ENCODE measurements around the gene GPR26.

The GPR26 gene

DNA sequence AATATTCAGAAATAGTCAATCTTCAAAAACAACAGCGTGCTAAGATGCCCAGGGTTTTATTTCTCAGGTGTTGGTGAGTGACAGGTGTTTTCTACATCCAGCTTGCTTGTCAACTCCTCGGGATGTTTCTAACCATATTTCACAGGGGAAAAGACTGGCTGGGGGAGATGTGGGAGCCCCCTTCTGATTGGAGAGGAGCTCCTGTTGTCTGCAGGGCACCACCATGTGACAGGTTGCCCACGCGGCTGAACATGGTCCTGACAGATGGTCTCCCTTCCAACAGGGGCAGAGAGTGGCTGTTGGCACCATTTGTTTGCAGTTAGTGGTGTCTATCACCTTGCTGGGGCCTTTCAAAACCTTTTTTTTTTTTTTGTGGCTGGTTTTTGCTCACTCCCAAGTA is 16.5 kb upstream of the GPR26 start:
- DNase-seq: no peak

DNA sequence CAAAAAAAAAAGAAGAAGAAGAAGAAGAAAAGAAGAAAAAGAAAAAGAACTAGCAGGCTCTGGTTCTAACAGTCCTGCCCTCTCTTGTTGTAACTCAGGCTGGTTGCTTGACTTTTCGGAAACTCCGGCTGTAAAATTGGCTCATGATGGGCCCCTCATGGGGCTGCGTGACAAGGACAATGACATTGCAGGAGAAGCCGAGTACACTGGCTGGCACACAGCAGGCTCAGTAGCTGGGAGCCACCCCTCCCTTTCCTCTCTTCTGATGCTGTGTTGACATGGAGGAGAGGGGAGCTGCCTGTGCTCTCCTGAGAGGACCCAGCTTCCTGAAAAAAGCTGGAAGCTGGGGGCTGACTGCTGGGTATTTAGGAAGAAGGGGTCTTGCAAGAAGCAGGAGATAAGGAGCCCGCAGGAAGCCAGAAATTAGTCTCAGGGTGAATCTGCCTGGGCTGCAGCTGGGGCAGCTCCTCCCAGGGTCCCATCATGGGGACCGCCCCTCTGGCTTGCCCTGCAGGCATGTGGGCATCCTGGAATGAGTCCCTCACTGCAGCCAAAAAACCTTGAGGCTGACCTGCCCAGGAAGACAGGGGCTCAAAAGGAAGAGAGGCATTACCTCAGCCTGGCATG is 14.6 kb upstream of the GPR26 start:
- no peak for DNase-seq

DNA sequence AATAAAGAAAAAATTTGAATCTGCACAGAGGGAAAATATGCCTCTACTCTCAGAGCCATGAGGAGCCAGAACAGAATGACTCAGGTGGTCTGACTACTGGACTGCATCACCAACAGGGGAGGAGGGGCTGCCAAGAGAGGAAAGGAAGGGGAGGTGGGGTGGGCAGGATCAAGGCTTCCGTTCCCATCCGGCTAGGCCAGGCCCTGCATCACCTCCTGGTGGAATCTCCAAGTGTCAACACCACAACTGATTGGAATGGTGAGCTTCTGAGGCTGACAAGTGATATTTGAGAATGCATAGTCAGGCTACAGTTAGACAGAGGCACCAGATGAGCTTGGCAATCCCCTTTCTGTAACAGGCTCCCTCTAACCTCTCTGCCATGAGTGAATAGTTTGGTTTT is 10.4 kb upstream of the GPR26 start:
- no peak for DNase-seq

DNA sequence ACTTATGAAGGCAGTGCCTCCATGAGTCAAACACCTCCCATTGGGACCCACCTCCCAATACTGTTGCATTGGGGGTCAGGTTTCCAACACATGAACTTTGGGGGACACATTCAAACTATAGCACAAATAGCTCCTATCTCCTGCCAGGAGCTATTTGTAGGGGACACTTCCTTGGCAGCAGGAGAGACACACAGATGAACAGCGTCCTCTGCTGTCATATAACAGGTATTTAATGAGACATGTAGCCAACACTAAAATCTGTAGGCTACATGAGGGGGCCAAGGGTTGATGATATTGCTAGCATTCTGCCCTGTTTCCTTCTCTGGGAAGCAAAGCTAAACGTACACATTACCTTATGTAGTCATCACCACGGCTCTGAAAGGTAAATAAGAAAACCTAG is 2.6 kb upstream of the GPR26 start:
- DNase-seq: no peak

DNA sequence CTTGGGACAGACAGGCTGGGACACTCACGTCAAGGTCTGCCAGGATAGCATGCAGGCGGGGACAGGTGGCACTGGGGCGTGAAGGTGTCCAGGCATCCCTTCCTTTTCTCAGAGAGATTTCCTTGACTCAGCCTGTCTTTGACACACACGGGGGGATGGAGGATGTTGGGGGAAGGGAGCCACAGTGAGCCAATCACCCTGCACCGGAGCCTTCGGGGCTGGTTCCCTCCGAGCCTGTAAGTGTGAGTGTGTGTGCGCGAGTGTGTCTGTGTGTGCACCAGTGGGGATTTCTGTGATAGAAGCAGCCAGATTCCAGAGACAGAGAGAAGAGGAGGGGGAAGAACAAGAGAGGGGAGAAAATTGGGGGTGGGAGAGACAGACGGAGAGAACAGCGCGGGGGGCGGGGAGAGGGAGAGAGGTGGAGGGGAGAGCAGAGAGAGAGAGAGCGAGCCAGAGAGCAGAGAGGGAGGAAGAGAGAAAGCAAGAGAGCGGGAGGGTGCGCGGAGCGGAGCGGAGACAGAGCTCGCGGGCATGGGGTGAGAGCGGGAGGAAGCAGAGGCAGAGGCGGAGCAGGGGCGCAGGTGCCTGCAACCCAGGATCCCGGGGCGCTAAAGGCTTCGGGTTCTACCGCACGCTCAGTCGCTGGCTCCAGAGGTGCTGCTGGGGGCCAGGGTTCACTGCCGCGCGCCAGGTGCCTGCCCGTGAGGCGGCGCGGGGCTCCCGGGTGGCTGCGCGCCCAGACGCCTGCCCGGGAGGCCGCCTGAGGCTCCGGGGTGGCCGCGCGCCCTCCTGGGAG is 466 bp upstream of the GPR26 start:
- DNase-seq: no peak

DNA sequence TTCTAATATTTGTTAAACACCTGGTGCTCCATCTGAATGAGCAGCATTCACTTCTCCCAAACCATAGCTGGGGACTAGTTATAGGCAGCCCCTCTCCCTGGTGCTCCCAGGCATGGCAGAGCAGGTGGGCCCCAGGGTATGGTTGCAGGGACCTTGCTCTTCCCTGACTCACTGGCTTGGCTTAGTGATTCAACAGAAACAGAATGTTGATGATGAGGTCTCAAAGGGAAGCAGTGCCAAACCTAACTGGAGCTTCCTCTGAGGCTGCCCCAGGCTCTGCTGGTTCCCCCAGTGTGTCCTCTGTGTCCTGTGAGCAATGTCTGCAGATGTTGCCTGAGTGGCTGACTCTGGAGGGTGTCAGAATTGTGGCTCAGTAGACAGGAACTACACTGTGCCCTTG is 3.7 kb downstream of the GPR26 start:
- no peak for DNase-seq

DNA sequence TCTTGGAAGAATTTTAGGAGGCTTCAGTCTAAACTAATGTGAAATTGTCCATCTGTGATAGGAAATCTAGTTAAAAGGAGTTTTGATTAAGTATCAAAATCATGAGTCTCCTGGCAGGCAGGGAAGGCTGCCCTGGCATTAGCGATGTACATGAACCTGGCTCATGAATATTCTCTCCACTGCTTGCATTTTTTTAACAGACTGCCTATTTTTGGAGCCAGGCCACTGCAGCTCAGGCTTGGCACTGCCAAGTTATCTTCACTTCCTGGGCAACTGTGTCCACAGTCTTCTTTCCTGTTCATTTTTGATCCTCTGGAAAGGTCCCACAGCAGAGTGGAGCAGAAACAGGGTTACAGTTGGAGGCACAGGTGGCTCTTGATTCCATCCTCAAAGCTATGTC is 7.0 kb downstream of the GPR26 start:
- no peak for DNase-seq

DNA sequence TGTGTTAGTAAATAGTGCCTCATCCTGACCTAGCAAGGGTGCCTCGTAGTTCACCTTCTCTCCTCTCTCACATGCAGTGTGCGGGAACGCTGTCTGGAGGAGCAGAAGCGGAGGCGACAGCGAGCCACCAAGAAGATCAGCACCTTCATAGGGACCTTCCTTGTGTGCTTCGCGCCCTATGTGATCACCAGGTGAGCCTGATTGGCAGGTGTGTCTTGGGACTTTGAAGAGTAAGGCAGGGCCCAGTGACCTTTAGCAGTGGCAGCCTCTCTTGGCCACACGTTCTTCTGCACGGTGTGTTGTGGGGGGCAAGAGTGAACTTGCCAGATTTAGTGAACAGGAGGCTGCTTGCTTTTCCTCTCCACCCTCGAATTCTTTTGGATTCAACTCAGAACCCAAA is 8.6 kb downstream of the GPR26 start:
- no peak for DNase-seq

DNA sequence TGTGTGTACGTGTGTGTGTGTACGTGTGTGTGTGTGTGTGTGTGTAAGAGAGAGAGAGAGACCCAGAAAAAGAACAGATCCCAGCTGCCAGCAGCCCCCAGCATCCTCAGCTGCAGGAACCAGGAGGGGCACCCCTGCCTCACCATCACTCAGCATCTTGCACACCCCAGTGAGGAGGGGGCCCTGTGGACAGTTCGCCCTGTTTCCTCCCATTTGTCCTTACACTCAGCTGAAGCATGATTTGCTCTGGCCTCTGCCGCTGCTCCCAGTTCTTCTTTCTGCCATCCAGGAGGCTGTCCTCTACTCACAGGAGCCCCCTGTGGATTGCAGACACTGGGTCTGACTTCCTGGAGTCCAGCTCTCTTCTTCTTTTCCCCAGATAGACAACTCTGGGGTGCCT is 9.7 kb downstream of the GPR26 start:
- no peak for DNase-seq

DNA sequence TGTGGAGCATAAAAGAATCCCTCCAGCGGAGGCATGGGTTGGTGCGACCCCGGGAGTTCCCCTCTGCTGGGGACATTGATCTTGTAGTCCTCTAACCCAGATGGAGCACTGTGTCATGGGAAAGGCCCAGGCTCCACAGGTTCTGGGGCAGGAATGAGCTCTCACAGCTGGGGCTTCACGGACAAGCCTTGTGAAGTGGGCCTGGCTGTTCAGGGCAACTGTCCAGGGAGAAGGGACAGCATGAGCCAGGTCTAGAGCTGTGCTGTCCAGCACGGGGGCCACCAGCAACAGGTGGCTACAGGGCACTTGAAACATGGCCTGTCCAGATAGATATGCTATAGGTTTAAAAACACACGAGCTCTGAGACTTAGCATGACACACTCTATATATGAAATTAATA is 11.4 kb downstream of the GPR26 start:
- no peak for DNase-seq

DNA sequence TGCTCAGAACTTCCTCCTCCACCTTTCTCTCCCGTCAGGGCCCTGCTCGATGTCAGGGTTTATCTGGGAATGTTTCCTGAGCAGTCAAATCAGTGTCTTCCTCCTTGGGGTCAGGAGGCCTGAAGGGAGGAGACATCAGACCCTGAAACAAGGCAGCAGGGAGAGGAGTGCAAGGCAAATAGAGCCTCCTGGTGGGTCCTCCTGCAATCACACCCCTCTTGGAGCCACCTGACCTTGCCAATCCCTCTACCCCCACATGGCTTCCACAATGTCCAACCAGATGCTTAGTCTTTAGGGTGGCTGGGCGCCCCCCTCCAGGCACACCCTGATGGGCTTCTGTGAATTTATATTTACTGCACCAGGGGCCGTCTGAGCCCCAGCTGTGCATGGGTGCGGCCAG is 12.2 kb downstream of the GPR26 start:
- no peak for DNase-seq

DNA sequence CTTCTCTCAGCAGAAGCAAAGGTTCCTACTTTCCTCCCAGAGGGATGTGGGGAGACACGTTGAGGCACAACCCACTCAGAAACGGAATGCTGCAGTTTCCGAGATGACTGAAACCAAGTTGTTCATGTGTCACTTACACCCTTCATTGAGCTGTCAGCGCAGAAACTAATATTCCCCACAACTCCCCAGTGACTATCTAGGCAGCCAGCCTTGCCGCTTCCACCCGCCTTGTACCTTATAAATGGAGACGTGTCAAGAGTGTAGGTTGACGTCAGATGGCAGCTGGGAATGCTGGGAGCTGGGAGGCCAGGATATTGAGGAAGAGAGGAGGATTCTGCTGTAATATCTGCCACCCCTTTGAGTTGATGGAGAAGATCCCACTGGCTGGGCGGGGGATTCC is 15.1 kb downstream of the GPR26 start:
- DNase-seq: no peak

DNA sequence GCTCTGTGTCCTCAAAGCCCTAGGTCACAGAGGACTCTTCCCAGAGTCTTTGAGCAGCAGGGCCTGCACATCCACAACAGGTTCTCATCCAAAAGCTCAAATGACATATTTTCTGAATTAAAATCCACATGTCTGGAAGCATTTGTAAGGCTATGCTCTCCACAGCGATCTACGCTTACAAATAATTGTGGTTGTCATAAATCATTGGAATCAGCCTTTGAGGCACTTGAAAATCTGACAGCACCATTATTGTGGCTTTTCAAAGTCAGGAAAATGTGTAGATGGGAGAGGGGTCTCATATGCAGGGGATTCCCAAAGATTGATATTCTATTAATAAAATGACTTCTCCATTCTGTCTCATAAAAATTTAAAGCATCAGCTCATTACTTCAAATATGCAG is 16.3 kb downstream of the GPR26 start:
- DNase-seq: no peak

DNA sequence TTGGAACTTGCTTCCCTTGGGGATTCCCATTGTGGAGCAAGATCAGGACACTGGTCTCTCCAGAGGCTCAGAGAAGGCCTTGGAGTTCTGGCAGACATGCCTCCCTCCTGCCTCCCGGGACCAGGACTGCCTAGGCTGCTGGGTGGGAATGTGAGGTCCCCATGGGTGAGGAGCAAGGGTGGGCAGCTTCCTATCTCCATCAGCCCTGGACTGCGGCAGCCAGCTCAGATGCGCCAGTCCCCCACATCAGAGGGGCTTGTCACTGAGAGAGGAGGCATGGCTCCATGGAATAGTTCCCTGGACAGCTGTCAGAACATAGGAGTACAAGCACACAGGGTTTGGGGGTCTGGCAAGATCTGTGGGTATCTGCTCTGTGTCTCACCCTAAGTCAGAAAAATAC is 17.3 kb downstream of the GPR26 start:
- DNase-seq: no peak

DNA sequence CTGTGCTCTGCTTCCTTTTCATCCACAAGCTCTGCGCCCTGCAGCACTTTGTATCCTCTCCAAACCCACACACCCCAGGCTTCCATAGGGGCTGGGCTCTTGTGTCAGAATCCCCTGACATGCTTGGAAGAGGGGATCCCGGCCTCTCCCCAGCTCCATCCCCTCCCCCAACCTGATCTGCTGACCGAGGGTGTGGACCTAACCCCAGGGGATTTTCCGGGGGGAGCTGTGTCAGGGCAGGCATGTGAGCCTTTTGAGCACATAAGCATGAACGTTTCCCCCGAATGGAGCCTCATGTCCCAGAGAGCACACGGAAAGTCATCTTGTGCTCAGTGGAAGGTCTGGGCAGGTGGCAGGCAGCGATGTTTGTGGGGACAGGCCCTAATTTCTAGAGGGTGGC is 17.7 kb downstream of the GPR26 start:
- DNase-seq: no peak

DNA sequence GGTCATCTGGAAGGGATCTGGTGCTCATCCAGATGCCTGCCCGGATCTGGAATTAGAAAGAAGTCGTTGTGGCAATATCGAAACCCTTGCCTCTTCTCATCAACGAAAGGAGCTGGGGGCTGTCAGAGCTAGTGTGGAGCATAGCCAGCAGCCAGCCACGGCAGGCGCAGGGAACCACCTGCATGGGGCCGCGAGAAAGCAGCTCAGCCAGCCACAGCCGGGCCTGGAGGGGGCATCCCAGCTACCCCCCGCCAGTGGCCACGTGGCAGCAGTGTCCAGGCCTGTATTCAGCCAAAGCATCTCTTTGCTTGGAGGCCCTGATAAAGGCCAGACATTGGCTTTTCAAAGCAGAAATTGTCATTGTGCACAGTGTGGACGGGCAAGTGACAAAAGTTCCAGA is 19.1 kb downstream of the GPR26 start:
- no peak for DNase-seq

DNA sequence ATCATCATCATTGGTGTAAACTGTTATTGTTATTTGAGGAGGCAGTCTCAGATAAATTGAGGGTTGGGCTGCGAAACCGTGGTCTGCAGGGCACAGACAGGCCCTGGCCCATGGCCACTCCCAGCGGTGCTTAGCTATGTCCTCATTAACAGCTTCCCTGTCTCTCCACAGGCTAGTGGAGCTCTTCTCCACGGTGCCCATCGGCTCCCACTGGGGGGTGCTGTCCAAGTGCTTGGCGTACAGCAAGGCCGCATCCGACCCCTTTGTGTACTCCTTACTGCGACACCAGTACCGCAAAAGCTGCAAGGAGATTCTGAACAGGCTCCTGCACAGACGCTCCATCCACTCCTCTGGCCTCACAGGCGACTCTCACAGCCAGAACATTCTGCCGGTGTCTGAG is 21.6 kb downstream of the GPR26 start:
- DNase-seq: no peak

DNA sequence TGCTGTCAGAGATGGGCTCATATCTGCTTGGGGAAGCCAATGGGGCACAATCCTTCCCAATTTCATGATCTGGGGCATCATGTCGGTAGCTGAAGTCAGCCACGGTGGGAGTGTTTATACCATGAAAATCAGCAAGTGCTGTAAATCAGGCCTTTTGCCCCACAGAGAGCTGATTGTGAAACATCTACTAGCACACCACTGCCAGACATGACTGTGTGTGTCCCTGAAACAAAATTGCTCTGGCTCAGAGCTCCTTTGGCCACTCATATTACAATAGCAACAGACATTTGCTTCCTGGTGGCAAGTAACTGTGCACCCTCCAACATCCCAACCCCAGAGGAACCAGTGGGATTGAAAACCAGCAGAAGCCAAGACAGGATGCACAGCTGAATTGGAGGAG is 23.7 kb downstream of the GPR26 start:
- DNase-seq: no peak

DNA sequence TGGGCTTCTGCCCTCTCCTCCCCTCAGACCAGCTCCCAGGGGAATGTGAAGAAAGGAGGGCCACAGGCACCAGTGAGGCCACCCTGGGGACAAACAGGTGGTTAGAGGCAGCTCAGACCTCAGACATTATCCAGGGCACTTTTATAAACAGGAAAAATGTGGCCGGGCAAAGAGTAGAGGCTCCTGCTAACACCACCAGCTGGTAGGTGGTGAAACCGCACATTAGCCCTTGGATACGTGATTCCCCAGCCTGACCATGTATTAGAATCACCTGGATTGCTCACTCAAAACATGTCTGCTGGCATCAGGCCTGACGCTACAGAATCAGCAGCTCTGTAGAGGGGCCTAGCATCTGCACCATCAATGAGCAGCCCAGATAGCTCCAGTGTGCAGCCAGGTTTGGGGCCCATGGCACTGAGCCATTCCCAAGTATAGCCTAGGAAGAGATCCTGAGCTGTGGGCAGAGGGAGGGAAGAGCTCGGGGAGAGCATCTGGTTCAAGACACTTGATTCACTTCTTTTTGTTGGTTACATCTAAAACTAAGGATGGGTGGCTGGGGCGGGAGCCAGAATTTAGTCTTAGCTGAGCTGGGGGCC is 37.1 kb downstream of the GPR26 start:
- no peak for DNase-seq

DNA sequence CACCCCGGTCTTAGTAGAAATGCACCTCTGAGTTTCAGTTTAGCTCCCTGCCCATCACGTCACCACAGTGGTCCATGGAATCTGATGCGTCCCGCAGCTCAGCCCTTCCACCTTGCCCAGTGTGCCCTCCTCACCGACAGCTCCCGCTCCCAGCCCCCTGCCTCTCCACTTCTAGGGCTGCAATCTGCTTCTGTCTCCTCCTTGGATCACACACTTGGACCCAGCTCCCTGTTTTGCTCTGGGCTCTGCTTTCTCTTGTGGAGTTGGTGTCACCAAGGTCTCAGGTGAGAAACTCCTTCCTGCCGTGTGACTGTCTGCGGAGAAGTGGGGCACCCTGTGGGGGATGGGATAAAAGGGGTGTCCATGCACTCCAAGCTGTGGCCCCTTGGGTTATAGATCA is 37.9 kb downstream of the GPR26 start:
- no peak for DNase-seq

DNA sequence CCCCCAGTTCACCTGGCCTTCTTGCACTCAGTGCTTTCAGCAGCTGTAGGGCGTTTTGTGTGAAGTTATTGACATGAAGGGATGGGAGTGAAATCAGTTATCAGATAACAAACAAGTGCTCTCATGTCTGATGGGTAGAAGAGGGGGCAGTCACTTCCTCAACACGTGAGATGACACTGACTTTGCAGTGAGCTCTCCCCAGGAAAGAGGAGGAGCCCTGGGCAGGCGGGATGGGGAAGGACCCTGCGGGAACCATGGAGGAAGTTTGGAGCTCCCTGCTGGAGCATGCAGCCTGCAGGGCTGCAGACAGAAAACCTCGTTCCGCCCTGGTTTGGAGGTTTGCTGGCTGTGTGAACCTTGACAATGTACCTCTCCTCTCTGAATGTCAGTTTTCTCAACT is 38.7 kb downstream of the GPR26 start:
- DNase-seq: no peak

DNA sequence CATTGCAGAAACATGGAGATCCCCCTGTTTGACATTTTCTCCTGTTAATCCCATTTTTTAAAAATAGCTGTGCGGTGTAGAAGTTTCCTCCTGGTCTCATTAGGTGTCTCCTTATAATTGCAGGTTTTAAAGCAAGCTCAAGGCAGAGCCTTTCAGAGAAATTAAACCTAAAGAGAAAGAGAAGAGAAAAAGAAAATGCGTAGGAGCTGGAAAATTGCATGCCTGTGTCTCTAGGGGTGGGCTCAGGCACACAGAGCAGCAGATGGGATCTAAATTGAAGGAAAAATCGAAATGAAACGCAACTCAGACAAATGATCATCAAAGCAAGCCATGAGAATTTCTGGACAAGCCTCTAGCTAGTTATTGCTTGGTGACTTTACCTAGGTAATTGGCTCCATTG is 40.1 kb downstream of the GPR26 start:
- no peak for DNase-seq

DNA sequence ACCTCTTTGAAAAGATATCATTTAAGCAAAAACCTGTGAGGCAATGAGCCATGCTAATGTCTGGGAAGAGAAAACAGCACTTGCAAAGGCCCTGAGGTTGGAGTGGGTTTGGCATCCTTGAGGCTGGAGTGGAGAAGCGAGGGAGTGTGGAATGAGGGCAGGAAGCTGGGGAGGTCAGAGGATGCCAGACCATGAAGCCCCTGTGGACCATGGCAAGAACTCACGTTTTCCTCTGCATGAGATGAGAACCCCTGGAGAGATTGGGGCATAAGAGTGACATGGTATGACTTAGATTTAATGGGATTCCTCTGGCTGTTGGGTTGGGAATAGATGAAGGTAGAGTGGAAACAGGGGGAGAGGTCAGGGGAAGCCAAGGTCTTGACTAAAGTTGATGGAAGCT is 49.4 kb downstream of the GPR26 start:
- no peak for DNase-seq

DNA sequence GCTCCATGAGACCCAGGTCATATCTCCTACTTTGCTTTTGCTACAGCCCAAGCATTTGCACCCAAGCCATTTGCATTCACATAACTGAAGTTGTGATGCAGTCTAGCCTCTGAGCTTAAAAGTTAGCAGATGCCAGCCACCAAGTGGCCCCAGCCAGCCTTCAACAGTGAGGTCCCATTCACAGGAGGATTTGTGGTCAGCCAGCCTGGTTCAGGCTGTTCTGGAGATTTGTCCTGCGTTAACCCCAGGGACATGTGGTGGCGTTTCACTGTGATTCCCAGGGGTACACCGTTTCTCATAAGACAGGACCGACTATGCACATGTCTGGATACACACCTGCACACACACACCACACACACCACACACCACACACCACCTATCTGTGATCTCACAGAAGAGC is 51.2 kb downstream of the GPR26 start:
- DNase-seq: no peak

DNA sequence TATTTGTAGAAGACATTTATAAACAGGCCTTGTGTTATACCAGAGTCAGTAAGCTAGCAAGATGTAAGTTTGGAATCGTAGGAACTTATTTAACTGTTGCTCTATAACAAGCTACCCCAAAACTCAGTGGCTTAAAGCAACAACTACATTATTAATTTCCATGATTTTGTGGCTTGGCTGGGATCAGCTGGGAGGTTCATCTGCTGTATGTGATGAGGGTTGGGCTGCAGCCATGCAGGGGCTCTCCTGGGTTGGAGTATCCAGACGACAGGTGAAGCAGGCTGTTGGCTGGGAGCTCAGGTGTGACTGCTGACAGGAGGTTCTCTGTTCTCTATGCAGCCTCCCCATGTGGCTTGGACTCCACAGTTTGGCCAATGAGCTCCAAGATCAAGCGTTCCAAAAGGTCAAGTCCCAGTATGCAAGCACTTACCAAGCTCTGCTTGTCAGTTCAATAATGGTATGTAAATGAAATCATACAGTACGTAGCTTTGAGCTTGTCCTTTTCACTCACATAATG is 52.4 kb downstream of the GPR26 start:
- no peak for DNase-seq

All from stimulated activated naive CD4-positive, alpha-beta T cell treated with Interleukin-2 at 50 U/mL for 16 hours (primary cell).